IMR-90 (cell line): ENCODE data around the gene CGNL1. TPM values are rescaled to one million over a fixed set of nuclear protein-coding genes. Genes with fewer than 3 reads are reported as not detected.

Source experiments
- ATAC-seq: fragments of 200-7000 bp; cut with Tn5 transposase; 2 replicates; pipeline ENCODE4 v1.9.1; 2020; ENCODE audit warnings: low read depth, mild to moderate bottlenecking, moderate library complexity
- BruUV-seq: library from RNA; stranded (reverse); fragments of 400-500 nt; replicated peaks from 2 replicates; lab custom pipeline; 2021; lab: Mats Ljungman, UMichigan
- CTCF ChIA-PET: fragments of 300-600 bp; formaldehyde crosslinking; extraction: SDS; loops from one replicate; lab custom pipeline; 2021; ENCODE audit warnings: antibody characterized with exemption; lab: Yijun Ruan, JAX
- POLR2A ChIA-PET: fragments of 300-600 bp; sonication (Branson Sonifier 250); formaldehyde crosslinking; loops from one replicate; lab custom pipeline; 2022; ENCODE audit warnings: antibody characterized with exemption; ENCODE audit not compliant: unreplicated experiment; lab: Charles Lee
- DNase-seq: peaks from one replicate; pipeline ENCODE4 v3.0.0; 2013
- H2AFZ ChIP-seq: replicated peaks from 2 replicates; pipeline ENCODE3; 2013; ENCODE audit warnings: low read length, mild to moderate bottlenecking; ENCODE audit not compliant: poor library complexity
- H2AK5ac ChIP-seq: 2 replicates; pipeline ENCODE4 v1.6.1; 2013; ENCODE audit warnings: low read depth, low read length, inconsistent platforms
- H2AK9ac ChIP-seq: replicated peaks from 2 replicates; pipeline ENCODE3; 2013; ENCODE audit warnings: mild to moderate bottlenecking, low read depth, low read length, moderate library complexity; ENCODE audit not compliant: poor library complexity
- H2BK120ac ChIP-seq: 2 replicates; pipeline ENCODE4 v1.6.1; 2013; ENCODE audit warnings: low read depth, low read length, inconsistent platforms
- H2BK15ac ChIP-seq: 3 replicates; pipeline ENCODE4 v1.6.1; 2013; ENCODE audit warnings: low read depth, low read length, inconsistent platforms
- H2BK20ac ChIP-seq: 2 replicates; pipeline ENCODE4 v1.6.1; 2013; ENCODE audit warnings: low read depth, mild to moderate bottlenecking, inconsistent platforms, low read length, moderate library complexity
- H2BK5ac ChIP-seq: 2 replicates; pipeline ENCODE4 v1.6.1; 2013; ENCODE audit warnings: mild to moderate bottlenecking, low read depth, low read length, inconsistent platforms; ENCODE audit not compliant: poor library complexity, severe bottlenecking
- H3K14ac ChIP-seq: replicated peaks from 2 replicates; pipeline ENCODE4 v1.6.1; 2013; ENCODE audit warnings: low read depth, low read length, inconsistent platforms
- H3K18ac ChIP-seq: 2 replicates; pipeline ENCODE4 v1.6.1; 2013; ENCODE audit warnings: low read depth, low read length, control low read depth
- H3K23ac ChIP-seq: 2 replicates; pipeline ENCODE4 v1.6.1; 2013; ENCODE audit warnings: low read depth, low read length, inconsistent platforms
- H3K27ac ChIP-seq: 2 replicates; pipeline ENCODE4 v1.5.1; 2013; ENCODE audit warnings: mild to moderate bottlenecking, control low read depth, low read length; ENCODE audit not compliant: insufficient read depth
- H3K27me3 ChIP-seq: 2 replicates; pipeline ENCODE4 v1.6.1; 2013; ENCODE audit warnings: low read length; ENCODE audit not compliant: control insufficient read depth, insufficient read depth
- H3K36me3 ChIP-seq: 2 replicates; pipeline ENCODE4 v1.6.1; 2013; ENCODE audit warnings: low read length, mixed read lengths; ENCODE audit not compliant: control insufficient read depth, insufficient read depth
- H3K4ac ChIP-seq: 2 replicates; pipeline ENCODE4 v1.6.1; 2013; ENCODE audit warnings: low read depth, low read length, inconsistent platforms
- H3K4me1 ChIP-seq: 2 replicates; pipeline ENCODE4 v1.6.1; 2013; ENCODE audit warnings: low read length, mixed read lengths; ENCODE audit not compliant: control insufficient read depth, insufficient read depth
- H3K4me2 ChIP-seq: 2 replicates; pipeline ENCODE4 v1.6.1; 2013; ENCODE audit warnings: low read depth, mild to moderate bottlenecking, control low read depth, low read length, moderate library complexity
- H3K4me3 ChIP-seq: 2 replicates; pipeline ENCODE4 v1.5.1; 2013; ENCODE audit warnings: low read depth, mild to moderate bottlenecking, control low read depth, low read length, moderate library complexity; ENCODE audit not compliant: insufficient read depth
- H3K56ac ChIP-seq: 2 replicates; pipeline ENCODE4 v1.6.1; 2013; ENCODE audit warnings: low read length, inconsistent platforms; ENCODE audit not compliant: insufficient read depth; ENCODE audit errors: extremely low read depth
- H3K79me1 ChIP-seq, 2 experiments: 2 replicates each; pipeline ENCODE4 v1.6.1; 2013; ENCODE audit warnings: low read length in 2 of 2, inconsistent platforms in 1 of 2, low read depth in 1 of 2
- H3K9ac ChIP-seq: 2 replicates; pipeline ENCODE4 v1.6.1; 2013; ENCODE audit warnings: low read depth, low read length, control low read depth
- H3K9me1 ChIP-seq: 2 replicates; pipeline ENCODE4 v1.6.1; 2013; ENCODE audit warnings: low read length, inconsistent platforms; ENCODE audit not compliant: insufficient read depth
- H3K9me3 ChIP-seq: 2 replicates; pipeline ENCODE4 v1.6.1; 2013; ENCODE audit warnings: low read length; ENCODE audit not compliant: control insufficient read depth, insufficient read depth
- H4K20me1 ChIP-seq: 2 replicates; pipeline ENCODE4 v1.6.1; 2013; ENCODE audit warnings: low read length, inconsistent platforms; ENCODE audit not compliant: insufficient read depth
- H4K5ac ChIP-seq: 2 replicates; pipeline ENCODE4 v1.6.1; 2013; ENCODE audit warnings: mild to moderate bottlenecking, low read depth, low read length, control low read depth
- H4K8ac ChIP-seq, 2 experiments: 2 replicates each; pipeline ENCODE4 v1.6.1; 2013; ENCODE audit warnings: low read depth in 2 of 2, low read length in 2 of 2, control low read depth in 1 of 2, inconsistent platforms in 1 of 2
- H4K91ac ChIP-seq: 2 replicates; pipeline ENCODE4 v1.6.1; 2013; ENCODE audit warnings: low read depth, low read length, inconsistent platforms; ENCODE audit not compliant: insufficient read depth
- BHLHE40 ChIP-seq: fragments of 150-350 bp; IDR thresholded peaks from 2 replicates; pipeline ENCODE4 v1.6.1; 2016; ENCODE audit warnings: mild to moderate bottlenecking, low read depth, low read length
- CEBPB ChIP-seq: IDR thresholded peaks from 2 replicates; pipeline ENCODE4 v1.6.1; 2012; ENCODE audit warnings: low read depth, low read length, improper control_type of control experiment
- CHD1 ChIP-seq: IDR thresholded peaks from 2 replicates; pipeline ENCODE4 v1.6.1; 2012; ENCODE audit warnings: low read depth, low read length, improper control_type of control experiment
- CTCF ChIP-seq: conservative IDR thresholded peaks from 2 replicates; pipeline ENCODE4 v1.5.1; 2012; ENCODE audit warnings: mild to moderate bottlenecking, low read depth, low read length, improper control_type of control experiment
- ELK1 ChIP-seq: fragments of 150-350 bp; IDR thresholded peaks from 2 replicates; pipeline ENCODE4 v1.6.1; 2016; ENCODE audit warnings: low read depth, mild to moderate bottlenecking, low read length, moderate library complexity, borderline replicate concordance
- FOS ChIP-seq: fragments of 150-350 bp; IDR thresholded peaks from 2 replicates; pipeline ENCODE4 v1.6.1; 2016; ENCODE audit warnings: low read depth, low read length
- MAFK ChIP-seq: IDR thresholded peaks from 2 replicates; pipeline ENCODE4 v1.6.1; 2012; ENCODE audit warnings: low read depth, low read length, improper control_type of control experiment
- MAZ ChIP-seq: IDR thresholded peaks from 2 replicates; pipeline ENCODE4 v1.6.1; 2012; ENCODE audit warnings: low read depth, mild to moderate bottlenecking, low read length, improper control_type of control experiment, moderate library complexity, borderline replicate concordance
- MXI1 ChIP-seq: IDR thresholded peaks from 2 replicates; pipeline ENCODE4 v1.6.1; 2012; ENCODE audit warnings: low read depth, mild to moderate bottlenecking, low read length, moderate library complexity, borderline replicate concordance
- NFE2L2 ChIP-seq: fragments of 150-350 bp; IDR thresholded peaks from 2 replicates; pipeline ENCODE4 v1.6.1; 2016; ENCODE audit warnings: low read depth, mild to moderate bottlenecking, low read length
- POLR2A ChIP-seq: IDR thresholded peaks from 2 replicates; pipeline ENCODE4 v1.6.1; 2012; ENCODE audit warnings: mild to moderate bottlenecking, low read depth, low read length
- RAD21 ChIP-seq: IDR thresholded peaks from 2 replicates; pipeline ENCODE4 v1.6.1; 2012; ENCODE audit warnings: low read length, improper control_type of control experiment
- RCOR1 ChIP-seq: IDR thresholded peaks from 2 replicates; pipeline ENCODE4 v1.6.1; 2012; ENCODE audit warnings: mild to moderate bottlenecking, low read length, improper control_type of control experiment; ENCODE audit not compliant: insufficient replicate concordance
- RFX5 ChIP-seq: IDR thresholded peaks from 2 replicates; pipeline ENCODE4 v1.8.0; 2012; ENCODE audit warnings: low read depth, mild to moderate bottlenecking, low read length, moderate library complexity
- SMC3 ChIP-seq: fragments of 150-350 bp; IDR thresholded peaks from 2 replicates; pipeline ENCODE4 v1.6.1; 2016; ENCODE audit warnings: low read depth, mild to moderate bottlenecking, antibody characterized with exemption, low read length, moderate library complexity
- USF2 ChIP-seq: fragments of 150-350 bp; IDR thresholded peaks from 2 replicates; pipeline ENCODE4 v1.6.1; 2017; ENCODE audit warnings: mild to moderate bottlenecking, antibody characterized with exemption, low read length, low read depth
- WGBS, 2 experiments: methylation state at CpG; one replicate each; pipeline versions ENCODE4 v1.1.5 to v1.1.7; 2013; ENCODE audit warnings: missing lambda C conversion rate in 2 of 2; ENCODE audit not compliant: insufficient read length in 1 of 2; ENCODE audit errors: extremely low coverage in 2 of 2; 5-methylcytosine and 5-hydroxymethylcytosine counted together
- dilution Hi-C: fragments of 300-500 bp; cut with HindIII; formaldehyde crosslinking; loops from one replicate; pipeline ENCODE4 v1.14.3; 2018; ENCODE audit warnings: low sequenced_read_pairs; ENCODE audit not compliant: unreplicated experiment
- in situ Hi-C: fragments of 300-500 bp; cut with MboI; formaldehyde crosslinking; loops from 3 replicates; pipeline ENCODE4 v1.14.3; 2019; ENCODE audit warnings: low sequenced_read_pairs, inconsistent platforms, mixed read lengths
- intact Hi-C: fragments of 100-400 bp; cut with micrococcal nuclease; formaldehyde crosslinking; loops from 2 replicates; pipeline ENCODE4 v1.10.0; 2022
- polyA plus RNA-seq, 3 experiments: library from polyadenylated mRNA; depleted of rRNA; stranded (reverse); fragments of >200 nt; gene quantifications; 2 replicates each; pipeline ENCODE4 v1.2.3, GENCODE V29; 2012; ENCODE audit warnings: low replicate concordance in 1 of 3
- total RNA-seq: library from RNA; depleted of rRNA; stranded (reverse); fragments of >200 nt; gene quantifications from 2 replicates; pipeline ENCODE4 v1.2.3, GENCODE V29; 2012

Gene CGNL1
- total and polyA plus RNA-seq, 2 of the 4 experiments (the other 2 are of a cell fraction), result 0.07 to 0.18 TPM

GRCh38 chr15:57555270-57555669 lies 179.0 kb downstream of the CGNL1 start:
- TF ChIP-seq CEBPB (no peak), MAFK (no peak), CTCF (no peak), CHD1 (no peak), RCOR1 (no peak), MXI1 (no peak), NFE2L2 (no peak), POLR2A (no peak), MAZ (no peak), ELK1 (no peak), BHLHE40 (no peak), USF2 (no peak), SMC3 (no peak), FOS (no peak), RAD21 (no peak), RFX5 (no peak)
- Histone ChIP-seq H4K91ac (no peak overlapping the region), H3K4me1 (peaks cover 8% of the 10 kb centered on the region), H4K20me1 (no peaks in the 10 kb centered on the region), H2BK15ac (no peak overlapping the region), H3K9me3 (no peaks in the 10 kb centered on the region; the same call in 1 of the 2 replicates), H3K14ac (no peak overlapping the region), H3K27ac (no peak overlapping the region), H3K27me3 (peaks cover 5% of the 10 kb centered on the region; the same call in 1 of the 2 replicates), H2BK20ac (no peak overlapping the region), H3K9ac (no peak overlapping the region), H4K8ac (no peak overlapping the region), H3K56ac (no peak overlapping the region), H2AK9ac (peak overlapping the region; percentile 39), H2BK5ac (no peak overlapping the region), H2BK120ac (no peak overlapping the region), H3K4me2 (no peak overlapping the region), H4K5ac (no peak overlapping the region), H3K4ac (no peak overlapping the region), H3K18ac (no peak overlapping the region), H3K79me1 (no peaks in the 10 kb centered on the region), H2AK5ac (no peak overlapping the region), H3K9me1 (peaks cover 15% of the 10 kb centered on the region), H2AFZ (peak overlapping the region; percentile 64), H3K4me3 (no peak overlapping the region), H3K36me3 (no peaks in the 10 kb centered on the region), H3K23ac (no peak overlapping the region)
- ATAC-seq (peak; percentile 25), DNase-seq (peak; percentile 41)
- WGBS, 2 experiments, result 100% methylated on average over 3 of the region's 3 CpGs; no CpG with 5 or more reads in 1 of the 2 experiments
- ChIA-PET CTCF (interaction anchor here (1.1 kb wide), 1 partner anchor 13 kb away, joined by 3 read pairs; no protein-coding TSS in a partner anchor), POLR2A (no interaction called here)
- dilution Hi-C loops (no loop called here), in situ Hi-C loops (no loop called here), intact Hi-C loops (loop anchor here (5.0 kb wide), 1 partner anchor 152 kb away; the partner anchor contains the start of gene POLR2M)
- BruUV-seq, result no TSS peak
